ENCODE results near the gene TNFSF13B. TPM values are rescaled to one million over a fixed set of nuclear protein-coding genes. Genes with fewer than 3 reads are reported as not detected.
A peak's percentile ranks its signal among the peaks of the same experiment; 100 is the strongest.
"Not testable (repeated sequence)": the region's sequence is repeated elsewhere in the genome, so short reads cannot be mapped to it uniquely, and the experiment has no call there.

Gene TNFSF13B
- total RNA-seq, 1 donor from 2014 or later: 0.12 TPM

- TF ChIP-seq CTCF (conservative IDR thresholded peaks at IDR 0.05; ENCODE audit: low read depth, low read length): no peak
Measured at GRCh38 chr13:108304170-108305016, 34.9 kb downstream of the TNFSF13B start.

GRCh38 chr13:108305655-108306054 is 36.1 kb downstream of the TNFSF13B start:
- DNase-seq (ENCODE audit: low read depth): no peak
- TF ChIP-seq CTCF (conservative IDR thresholded peaks at IDR 0.05; ENCODE audit: low read depth, low read length): no peak
- H3K4me3 ChIP-seq (ENCODE audit: low read depth, low read length): no peak overlapping the region

More at GRCh38 chr13:108304170-108305016, 34.9 kb downstream of the TNFSF13B start:
- DNase-seq (ENCODE audit: low read depth): no peak
- no peak overlapping the region for H3K4me3 ChIP-seq (ENCODE audit: low read depth, low read length)

- no peak overlapping the region for H3K4me3 ChIP-seq (ENCODE audit: low read depth, low read length)
Measured at GRCh38 chr13:108306860-108307259, 37.3 kb downstream of the TNFSF13B start.

GRCh38 chr13:108311596-108311995 is 42.1 kb downstream of the TNFSF13B start:
- not testable (repeated sequence) for H3K4me3 ChIP-seq (ENCODE audit: low read depth, low read length); DNase-seq (ENCODE audit: low read depth)

More at GRCh38 chr13:108306860-108307259, 37.3 kb downstream of the TNFSF13B start:
- DNase-seq (ENCODE audit: low read depth): no peak
- no peak for TF ChIP-seq CTCF (conservative IDR thresholded peaks at IDR 0.05; ENCODE audit: low read depth, low read length)

GRCh38 chr13:108313382-108313781 is 43.9 kb downstream of the TNFSF13B start:
- no peak for DNase-seq (ENCODE audit: low read depth)
- no peak for TF ChIP-seq CTCF (conservative IDR thresholded peaks at IDR 0.05; ENCODE audit: low read depth, low read length)
- no peak overlapping the region for H3K4me3 ChIP-seq (ENCODE audit: low read depth, low read length)

- peak; percentile 36 for DNase-seq (ENCODE audit: low read depth)
- no peak overlapping the region for H3K4me3 ChIP-seq (ENCODE audit: low read depth, low read length)
- TF ChIP-seq CTCF (conservative IDR thresholded peaks at IDR 0.05; ENCODE audit: low read depth, low read length): no peak
Measured at GRCh38 chr13:108315273-108315672, 45.8 kb downstream of the TNFSF13B start.

- DNase-seq (ENCODE audit: low read depth): no peak
- no peak overlapping the region for H3K4me3 ChIP-seq (ENCODE audit: low read depth, low read length)
- no peak for TF ChIP-seq CTCF (conservative IDR thresholded peaks at IDR 0.05; ENCODE audit: low read depth, low read length)
Measured at GRCh38 chr13:108315991-108316390, 46.5 kb downstream of the TNFSF13B start.

All from epithelial cell of proximal tubule (primary cell).